H9 (cell line): ENCODE measurements around the gene DNAAF1. TPM values are rescaled to one million over a fixed set of nuclear protein-coding genes. Genes with fewer than 3 reads are reported as not detected.

Source experiments
- DNase-seq: peaks from one replicate; pipeline ENCODE4 v3.0.0-alpha.2; 2017
- H2AFZ ChIP-seq: one replicate; pipeline ENCODE4 v1.6.1; 2013; ENCODE audit warnings: mild to moderate bottlenecking, low read length, control low read depth, moderate library complexity
- H2AK5ac ChIP-seq: 2 replicates; pipeline ENCODE4 v1.6.1; 2013; ENCODE audit warnings: low read length, control low read depth, mixed read lengths; ENCODE audit not compliant: insufficient read length
- H2BK120ac ChIP-seq: one replicate; pipeline ENCODE4 v1.6.1; 2013; ENCODE audit warnings: low read depth, mild to moderate bottlenecking, low read length, control low read depth, inconsistent platforms; ENCODE audit not compliant: poor library complexity, severe bottlenecking
- H2BK12ac ChIP-seq: 2 replicates; pipeline ENCODE4 v1.6.1; 2013; ENCODE audit warnings: low read length, control low read depth, mixed read lengths, low read depth; ENCODE audit not compliant: insufficient read length
- H2BK15ac ChIP-seq: 2 replicates; pipeline ENCODE4 v1.6.1; 2013; ENCODE audit warnings: low read depth, low read length, control low read depth
- H2BK20ac ChIP-seq: one replicate; pipeline ENCODE4 v1.6.1; 2013; ENCODE audit warnings: low read depth, mild to moderate bottlenecking, low read length, control low read depth, inconsistent platforms; ENCODE audit not compliant: poor library complexity, severe bottlenecking
- H2BK5ac ChIP-seq: 2 replicates; pipeline ENCODE4 v1.6.1; 2013; ENCODE audit warnings: low read length, control low read depth, mixed read lengths; ENCODE audit not compliant: insufficient read length
- H3K14ac ChIP-seq: 2 replicates; pipeline ENCODE4 v1.6.1; 2013; ENCODE audit warnings: low read length, control low read depth; ENCODE audit not compliant: insufficient read depth
- H3K18ac ChIP-seq: 2 replicates; pipeline ENCODE4 v1.6.1; 2013; ENCODE audit warnings: low read depth, mild to moderate bottlenecking, mixed read lengths, low read length, control low read depth; ENCODE audit not compliant: insufficient read length
- H3K23ac ChIP-seq: 2 replicates; pipeline ENCODE4 v1.6.1; 2013; ENCODE audit warnings: low read length, control low read depth, mixed read lengths, low read depth; ENCODE audit not compliant: insufficient read length
- H3K23me2 ChIP-seq: 2 replicates; pipeline ENCODE4 v1.6.1; 2013; ENCODE audit warnings: low read depth, mild to moderate bottlenecking, mixed read lengths, low read length, control low read depth; ENCODE audit not compliant: insufficient read length, poor library complexity, severe bottlenecking
- H3K27ac ChIP-seq: 2 replicates; pipeline ENCODE4 v1.5.1; 2013; ENCODE audit warnings: low read length, control low read depth, mixed read lengths, low read depth; ENCODE audit not compliant: insufficient read length
- H3K27me3 ChIP-seq: 2 replicates; pipeline ENCODE4 v1.6.1; 2013; ENCODE audit warnings: low read length, control low read depth, inconsistent platforms; ENCODE audit not compliant: insufficient read depth
- H3K4ac ChIP-seq: 2 replicates; pipeline ENCODE4 v1.6.1; 2013; ENCODE audit warnings: low read depth, mild to moderate bottlenecking, control low read depth, inconsistent platforms, low read length, moderate library complexity
- H3K4me1 ChIP-seq: 2 replicates; pipeline ENCODE4 v1.6.1; 2013; ENCODE audit warnings: low read length, control low read depth, inconsistent platforms; ENCODE audit not compliant: insufficient read depth
- H3K4me2 ChIP-seq: 2 replicates; pipeline ENCODE4 v1.6.1; 2013; ENCODE audit warnings: low read length, control low read depth, mixed read lengths; ENCODE audit not compliant: insufficient read length, insufficient read depth
- H3K56ac ChIP-seq: 2 replicates; pipeline ENCODE4 v1.6.1; 2013; ENCODE audit warnings: low read depth, mild to moderate bottlenecking, mixed read lengths, low read length, control low read depth; ENCODE audit not compliant: insufficient read length
- H3K79me1 ChIP-seq: 2 replicates; pipeline ENCODE4 v1.6.1; 2013; ENCODE audit warnings: low read depth, mild to moderate bottlenecking, moderate library complexity, low read length, control low read depth, inconsistent platforms; ENCODE audit not compliant: insufficient read depth, poor library complexity, severe bottlenecking
- H3K79me2 ChIP-seq: 2 replicates; pipeline ENCODE4 v1.6.1; 2013; ENCODE audit warnings: low read length, control low read depth, inconsistent platforms; ENCODE audit not compliant: insufficient read depth
- H3K9ac ChIP-seq: 2 replicates; pipeline ENCODE4 v1.6.1; 2013; ENCODE audit warnings: low read length, control low read depth, mixed read lengths; ENCODE audit not compliant: insufficient read length; ENCODE audit errors: extremely low read depth
- H3K9me3 ChIP-seq: one replicate; pipeline ENCODE4 v1.6.1; 2013; ENCODE audit warnings: low read depth, low read length, inconsistent platforms; ENCODE audit not compliant: control insufficient read depth
- H3T11ph ChIP-seq: one replicate; pipeline ENCODE4 v1.6.1; 2013; ENCODE audit warnings: mild to moderate bottlenecking, low read length, control low read depth, inconsistent platforms
- H4K20me1 ChIP-seq: one replicate; pipeline ENCODE4 v1.6.1; 2013; ENCODE audit not compliant: control insufficient read depth, insufficient read length, insufficient read depth
- H4K5ac ChIP-seq: 2 replicates; pipeline ENCODE4 v1.6.1; 2013; ENCODE audit warnings: low read depth, mild to moderate bottlenecking, mixed read lengths, low read length, control low read depth; ENCODE audit not compliant: insufficient read length
- H4K8ac ChIP-seq: replicated peaks from 2 replicates; pipeline ENCODE4 v1.6.1; 2013; ENCODE audit warnings: low read length, control low read depth, mixed read lengths, low read depth; ENCODE audit not compliant: insufficient read length
- H4K91ac ChIP-seq: 2 replicates; pipeline ENCODE4 v1.6.1; 2013; ENCODE audit warnings: low read depth, mild to moderate bottlenecking, moderate library complexity, mixed read lengths, low read length, control low read depth; ENCODE audit not compliant: insufficient read length
- H3K27ac Mint-ChIP-seq, 3 experiments: 2 replicates in 2 of 3; 3 replicates in 1 of 3; pipeline ENCODE4 v1.8.0; 2020 to 2021; ENCODE audit warnings: mixed read lengths in 3 of 3, mild to moderate bottlenecking in 1 of 3, moderate library complexity in 1 of 3
- H3K27me3 Mint-ChIP-seq: 2 replicates; pipeline ENCODE4 v1.8.0; 2021; ENCODE audit warnings: low read depth, mild to moderate bottlenecking, moderate library complexity, mixed read lengths
- H3K36me3 Mint-ChIP-seq, 3 experiments: 2 replicates in 2 of 3; 3 replicates in 1 of 3; pipeline ENCODE4 v1.8.0; 2020 to 2021; ENCODE audit warnings: low read depth in 3 of 3, mixed read lengths in 3 of 3; ENCODE audit not compliant: insufficient read depth in 1 of 3
- H3K4me1 Mint-ChIP-seq, 2 experiments: 2 replicates each; pipeline ENCODE4 v1.8.0; 2020; ENCODE audit warnings: mixed read lengths in 2 of 2
- H3K4me3 Mint-ChIP-seq, 2 experiments: 2 replicates in 1 of 2; 3 replicates in 1 of 2; pipeline ENCODE4 v1.8.0; 2020 to 2021; ENCODE audit warnings: mild to moderate bottlenecking in 2 of 2, mixed read lengths in 2 of 2, moderate library complexity in 1 of 2
- H3K9me3 Mint-ChIP-seq, 2 experiments: 2 replicates in 1 of 2; 3 replicates in 1 of 2; pipeline ENCODE4 v1.8.0; 2020; ENCODE audit warnings: mild to moderate bottlenecking in 2 of 2, mixed read lengths in 2 of 2, moderate library complexity in 1 of 2
- CTCF ChIP-seq: fragments of 200-600 bp; sonication (generic); conservative IDR thresholded peaks from 3 replicates; pipeline ENCODE4 v1.8.0; 2021; ENCODE audit warnings: antibody characterized with exemption, mild to moderate bottlenecking
- WGBS: extraction: QIAGEN DNeasy Blood & Tissue Kit; methylation state at CpG from one replicate; pipeline ENCODE4 v1.1.7; 2013; ENCODE audit warnings: missing lambda C conversion rate, low lambda C conversion rate, mixed read lengths; ENCODE audit not compliant: insufficient read length; ENCODE audit errors: extremely low coverage; 5-methylcytosine and 5-hydroxymethylcytosine counted together
- total RNA-seq: library from RNA; stranded (reverse); gene quantifications from 2 replicates; pipeline ENCODE4 v1.2.1, GENCODE V29; 2021

The DNAAF1 gene
- total RNA-seq, 1 experiment from 2014 or later: not detected

GRCh38 chr16:84124257-84125073 is 20.6 kb upstream of the DNAAF1 start:
- no peak overlapping the region for H4K8ac ChIP-seq
- Mint-ChIP-seq H3K27me3 (no peaks in the 10 kb centered on the region), H3K4me1 (no peaks in the 10 kb centered on the region), H3K4me3 (no peak overlapping the region), H3K27ac (no peak overlapping the region), H3K9me3 (no peaks in the 10 kb centered on the region), H3K36me3 (peaks cover 13 to 52% (median 52%) of the 10 kb centered on the region in 3 experiments)
- H3K9me3 ChIP-seq: no peaks in the 10 kb centered on the region
- no peak for DNase-seq
- no peak overlapping the region for H2AFZ ChIP-seq
- H3K9ac ChIP-seq: no peak overlapping the region
- no peaks in the 10 kb centered on the region for H3K4me1 ChIP-seq
- no peak overlapping the region for H2BK120ac ChIP-seq
- H3K56ac ChIP-seq: no peak overlapping the region
- no peak for TF ChIP-seq CTCF
- no peak overlapping the region for H3K14ac ChIP-seq
- no peak overlapping the region for H4K91ac ChIP-seq
- no CpG with 5 or more reads among the region's 7 CpGs for WGBS
- no peaks in the 10 kb centered on the region for H3K79me1 ChIP-seq
- H2BK5ac ChIP-seq: no peak overlapping the region
- H4K20me1 ChIP-seq: no peaks in the 10 kb centered on the region
- H3K27ac ChIP-seq: no peak overlapping the region
- no peak overlapping the region for H2BK15ac ChIP-seq
- no peaks in the 10 kb centered on the region for H3K27me3 ChIP-seq
- no peak overlapping the region for H3T11ph ChIP-seq
- no peak overlapping the region for H2BK12ac ChIP-seq
- H3K4ac ChIP-seq: no peak overlapping the region
- H3K23ac ChIP-seq: no peak overlapping the region
- no peak overlapping the region for H2AK5ac ChIP-seq
- no peak overlapping the region for H2BK20ac ChIP-seq
- H4K5ac ChIP-seq: no peak overlapping the region
- no peaks in the 10 kb centered on the region for H3K79me2 ChIP-seq
- no peak overlapping the region for H3K18ac ChIP-seq
- no peak overlapping the region for H3K4me2 ChIP-seq
- no peaks in the 10 kb centered on the region for H3K23me2 ChIP-seq
